GM23338 (cell line): ENCODE data around the gene RIT1. TPM values are rescaled to one million over a fixed set of nuclear protein-coding genes. Genes with fewer than 3 reads are reported as not detected.

Experiments
- ATAC-seq: fragments of 200-7000 bp; cut with Tn5 transposase; 3 replicates; pipeline ENCODE4 v1.9.1; 2020
- DNase-seq: peaks from one replicate; pipeline ENCODE4 v3.0.0-alpha.2; 2015; ENCODE audit warnings: low spot score
- H2AFZ ChIP-seq: fragments of 200-600 bp; sonication (generic); 2 replicates; pipeline ENCODE4 v1.8.0; 2016; ENCODE audit warnings: antibody characterized with exemption, mild to moderate bottlenecking, moderate library complexity
- H3F3A ChIP-seq: fragments of 200-600 bp; sonication (generic); replicated peaks from 2 replicates; pipeline ENCODE4 v1.8.0; 2017; ENCODE audit warnings: antibody characterized with exemption, mixed run types, low read depth
- H3K27ac ChIP-seq: fragments of 200-600 bp; sonication (generic); 2 replicates; pipeline ENCODE4 v1.6.1; 2016; ENCODE audit warnings: low read depth
- H3K27me3 ChIP-seq: fragments of 200-600 bp; sonication (generic); 2 replicates; pipeline ENCODE4 v1.8.0; 2016; ENCODE audit warnings: mild to moderate bottlenecking, mixed run types, moderate library complexity; ENCODE audit not compliant: insufficient read depth
- H3K36me3 ChIP-seq: fragments of 200-600 bp; sonication (generic); 2 replicates; pipeline ENCODE4 v1.8.0; 2016; ENCODE audit warnings: mild to moderate bottlenecking; ENCODE audit not compliant: insufficient read depth
- H3K4me1 ChIP-seq: fragments of 200-600 bp; sonication (generic); 2 replicates; pipeline ENCODE4 v1.8.0; 2016; ENCODE audit warnings: mild to moderate bottlenecking, moderate library complexity; ENCODE audit not compliant: insufficient read depth
- H3K4me2 ChIP-seq: fragments of 200-600 bp; sonication (generic); 2 replicates; pipeline ENCODE4 v1.7.1; 2017; ENCODE audit warnings: mixed run types
- H3K4me3 ChIP-seq: fragments of 200-600 bp; sonication (generic); 2 replicates; pipeline ENCODE4 v1.6.1; 2016; ENCODE audit warnings: mixed run types
- H3K79me2 ChIP-seq: fragments of 200-600 bp; sonication (generic); replicated peaks from 2 replicates; pipeline ENCODE4 v1.8.0; 2017; ENCODE audit warnings: mild to moderate bottlenecking; ENCODE audit not compliant: insufficient read depth
- H3K9me2 ChIP-seq: fragments of 200-600 bp; sonication (generic); 2 replicates; pipeline ENCODE4 v1.8.0; 2017; ENCODE audit not compliant: insufficient read depth
- H4K20me1 ChIP-seq: fragments of 200-600 bp; sonication (generic); replicated peaks from 2 replicates; pipeline ENCODE4 v1.8.0; 2017; ENCODE audit warnings: mild to moderate bottlenecking; ENCODE audit not compliant: insufficient read depth
- H3K27ac Mint-ChIP-seq: 2 replicates; pipeline ENCODE4 v1.8.0; 2020; ENCODE audit warnings: inconsistent platforms, mild to moderate bottlenecking, moderate library complexity, mixed read lengths
- H3K27me3 Mint-ChIP-seq: 3 replicates; pipeline ENCODE4 v1.8.0; 2022; ENCODE audit warnings: low read depth, mild to moderate bottlenecking, moderate library complexity, mixed read lengths, inconsistent platforms; ENCODE audit not compliant: insufficient read depth, poor library complexity
- H3K36me3 Mint-ChIP-seq: 3 replicates; pipeline ENCODE4 v1.8.0; 2021; ENCODE audit warnings: low read depth, mild to moderate bottlenecking, inconsistent platforms, moderate library complexity, mixed read lengths
- H3K4me1 Mint-ChIP-seq: 3 replicates; pipeline ENCODE4 v1.8.0; 2020; ENCODE audit warnings: mild to moderate bottlenecking, inconsistent platforms, mixed read lengths
- H3K4me3 Mint-ChIP-seq: 3 replicates; pipeline ENCODE4 v1.8.0; 2021; ENCODE audit warnings: moderate library complexity, mild to moderate bottlenecking, inconsistent platforms, mixed read lengths
- H3K9me3 Mint-ChIP-seq: 3 replicates; pipeline ENCODE4 v1.8.0; 2020; ENCODE audit warnings: moderate library complexity, mild to moderate bottlenecking, inconsistent platforms, mixed read lengths
- CREB1 ChIP-seq: fragments of 250-450 bp; sonication (Bioruptor Pico); IDR thresholded peaks from 2 replicates; pipeline ENCODE4 v1.5.0; 2020; ENCODE audit warnings: low read depth, mild to moderate bottlenecking, moderate library complexity
- EZH2 ChIP-seq: fragments of 200-600 bp; sonication (generic); IDR thresholded peaks from one replicate; pipeline ENCODE4 v1.8.0; 2017; ENCODE audit warnings: antibody characterized with exemption, mild to moderate bottlenecking, low read depth; ENCODE audit not compliant: unreplicated experiment
- EZH2phosphoT487 ChIP-seq: fragments of 200-600 bp; sonication (generic); IDR thresholded peaks from one replicate; pipeline ENCODE4 v1.8.1; 2018; ENCODE audit warnings: antibody characterized with exemption; ENCODE audit not compliant: unreplicated experiment
- JUNB ChIP-seq: IDR thresholded peaks from one replicate; pipeline ENCODE4 v1.6.1; 2016; ENCODE audit warnings: antibody characterized with exemption; ENCODE audit not compliant: unreplicated experiment
- NANOG ChIP-seq: IDR thresholded peaks from 2 replicates; pipeline ENCODE4 v1.6.1; 2016; ENCODE audit warnings: antibody characterized with exemption, borderline replicate concordance
- POLR2AphosphoS5 ChIP-seq: IDR thresholded peaks from 2 replicates; pipeline ENCODE4 v1.6.1; 2016; ENCODE audit warnings: antibody characterized with exemption, low read depth
- STAT1 ChIP-seq: IDR thresholded peaks from one replicate; pipeline ENCODE4 v1.6.1; 2016; ENCODE audit warnings: antibody characterized with exemption; ENCODE audit not compliant: unreplicated experiment
- ZNF114 ChIP-seq: fragments of 250-450 bp; sonication (Bioruptor Pico); IDR thresholded peaks from 2 replicates; pipeline ENCODE4 v1.5.0; 2020; ENCODE audit warnings: mild to moderate bottlenecking, moderate library complexity
- ZNF331 ChIP-seq: fragments of 250-450 bp; sonication (Bioruptor Pico); IDR thresholded peaks from 2 replicates; pipeline ENCODE4 v1.5.0; 2020; ENCODE audit warnings: low read depth, mild to moderate bottlenecking, moderate library complexity
- polyA plus RNA-seq: library from polyadenylated mRNA; unstranded; fragments of >200 nt; fragmentation: Nextera tagmentation; extraction: Ambion mirVana; gene quantifications from 2 replicates; pipeline ENCODE4 v1.2.1, GENCODE V29; 2016
- total RNA-seq: library from RNA; depleted of rRNA; stranded (reverse); fragments of >200 nt; shearing (Covaris generic); gene quantifications from 2 replicates; pipeline ENCODE4 v1.2.3, GENCODE V29; 2014
- TF ChIP-seq, protein P1 (sequence below): IDR thresholded peaks from one replicate; pipeline ENCODE4 v1.6.1; 2018; ENCODE audit warnings: antibody characterized with exemption; ENCODE audit not compliant: unreplicated experiment
- TF ChIP-seq, protein P2 (sequence below): IDR thresholded peaks from 2 replicates; pipeline ENCODE4 v1.6.1; 2016; ENCODE audit warnings: antibody characterized with exemption
- TF ChIP-seq, protein P3 (sequence below): fragments of 250-450 bp; sonication (Bioruptor Pico); IDR thresholded peaks from 2 replicates; pipeline ENCODE4 v1.5.0; 2020; ENCODE audit warnings: mild to moderate bottlenecking, moderate library complexity

Gene RIT1
- total and polyA plus RNA-seq, 2 experiments from 2014 or later: 21.5 to 24.4 TPM

DNA sequence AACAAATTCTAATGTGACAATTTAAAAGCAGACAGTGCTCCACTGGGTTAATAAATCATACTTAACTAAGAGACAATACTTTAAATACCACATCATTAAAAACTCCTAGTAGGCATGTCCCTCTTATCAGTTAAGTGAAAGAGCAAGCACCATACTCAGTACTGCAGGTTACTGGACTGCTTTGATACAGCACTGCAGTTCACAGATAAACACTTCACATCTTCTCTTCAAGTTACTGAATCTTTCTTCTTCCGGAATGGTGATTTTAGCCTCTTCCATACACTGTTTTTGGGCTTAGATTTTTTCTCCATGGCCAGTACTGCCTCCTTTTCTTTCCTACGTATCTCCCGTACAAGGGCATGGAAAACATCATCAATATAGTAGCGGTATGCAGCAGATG, 11.0 kb downstream of the RIT1 start:
- Mint-ChIP-seq H3K36me3 (peaks cover 71% of the 10 kb centered on the region), H3K27me3 (no peaks in the 10 kb centered on the region), H3K4me3 (no peak overlapping the region), H3K4me1 (no peaks in the 10 kb centered on the region), H3K27ac (no peak overlapping the region), H3K9me3 (no peaks in the 10 kb centered on the region)
- H3K36me3 ChIP-seq: peaks cover 47% of the 10 kb centered on the region
- H3K4me1 ChIP-seq: no peaks in the 10 kb centered on the region
- H3K27ac ChIP-seq: no peak overlapping the region
- H3F3A ChIP-seq: peaks cover 14% of the 10 kb centered on the region; the same call in 1 of the 2 replicates
- ATAC-seq (no peak), DNase-seq (no peak)
- H2AFZ ChIP-seq: no peak overlapping the region
- no peaks in the 10 kb centered on the region for H3K27me3 ChIP-seq
- H4K20me1 ChIP-seq: 0 out of 2 replicates have a peak, but pooled peaks cover 8% of the 10 kb centered on the region
- no peak overlapping the region for H3K4me2 ChIP-seq
- no peaks in the 10 kb centered on the region for H3K9me2 ChIP-seq
- TF ChIP-seq, protein P1, sequence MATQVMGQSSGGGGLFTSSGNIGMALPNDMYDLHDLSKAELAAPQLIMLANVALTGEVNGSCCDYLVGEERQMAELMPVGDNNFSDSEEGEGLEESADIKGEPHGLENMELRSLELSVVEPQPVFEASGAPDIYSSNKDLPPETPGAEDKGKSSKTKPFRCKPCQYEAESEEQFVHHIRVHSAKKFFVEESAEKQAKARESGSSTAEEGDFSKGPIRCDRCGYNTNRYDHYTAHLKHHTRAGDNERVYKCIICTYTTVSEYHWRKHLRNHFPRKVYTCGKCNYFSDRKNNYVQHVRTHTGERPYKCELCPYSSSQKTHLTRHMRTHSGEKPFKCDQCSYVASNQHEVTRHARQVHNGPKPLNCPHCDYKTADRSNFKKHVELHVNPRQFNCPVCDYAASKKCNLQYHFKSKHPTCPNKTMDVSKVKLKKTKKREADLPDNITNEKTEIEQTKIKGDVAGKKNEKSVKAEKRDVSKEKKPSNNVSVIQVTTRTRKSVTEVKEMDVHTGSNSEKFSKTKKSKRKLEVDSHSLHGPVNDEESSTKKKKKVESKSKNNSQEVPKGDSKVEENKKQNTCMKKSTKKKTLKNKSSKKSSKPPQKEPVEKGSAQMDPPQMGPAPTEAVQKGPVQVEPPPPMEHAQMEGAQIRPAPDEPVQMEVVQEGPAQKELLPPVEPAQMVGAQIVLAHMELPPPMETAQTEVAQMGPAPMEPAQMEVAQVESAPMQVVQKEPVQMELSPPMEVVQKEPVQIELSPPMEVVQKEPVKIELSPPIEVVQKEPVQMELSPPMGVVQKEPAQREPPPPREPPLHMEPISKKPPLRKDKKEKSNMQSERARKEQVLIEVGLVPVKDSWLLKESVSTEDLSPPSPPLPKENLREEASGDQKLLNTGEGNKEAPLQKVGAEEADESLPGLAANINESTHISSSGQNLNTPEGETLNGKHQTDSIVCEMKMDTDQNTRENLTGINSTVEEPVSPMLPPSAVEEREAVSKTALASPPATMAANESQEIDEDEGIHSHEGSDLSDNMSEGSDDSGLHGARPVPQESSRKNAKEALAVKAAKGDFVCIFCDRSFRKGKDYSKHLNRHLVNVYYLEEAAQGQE: no peak
- no peak for TF ChIP-seq CREB1 (CRISPR knock-in tag)
- no peak for TF ChIP-seq JUNB
- TF ChIP-seq EZH2phosphoT487: no peak
- TF ChIP-seq STAT1: no peak
- TF ChIP-seq, protein P2, sequence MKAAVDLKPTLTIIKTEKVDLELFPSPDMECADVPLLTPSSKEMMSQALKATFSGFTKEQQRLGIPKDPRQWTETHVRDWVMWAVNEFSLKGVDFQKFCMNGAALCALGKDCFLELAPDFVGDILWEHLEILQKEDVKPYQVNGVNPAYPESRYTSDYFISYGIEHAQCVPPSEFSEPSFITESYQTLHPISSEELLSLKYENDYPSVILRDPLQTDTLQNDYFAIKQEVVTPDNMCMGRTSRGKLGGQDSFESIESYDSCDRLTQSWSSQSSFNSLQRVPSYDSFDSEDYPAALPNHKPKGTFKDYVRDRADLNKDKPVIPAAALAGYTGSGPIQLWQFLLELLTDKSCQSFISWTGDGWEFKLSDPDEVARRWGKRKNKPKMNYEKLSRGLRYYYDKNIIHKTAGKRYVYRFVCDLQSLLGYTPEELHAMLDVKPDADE: no peak
- no peak overlapping the region for H3K4me3 ChIP-seq
- no peaks in the 10 kb centered on the region for H3K79me2 ChIP-seq

- no peaks in the 10 kb centered on the region for H3K79me2 ChIP-seq
- H2AFZ ChIP-seq: no peak overlapping the region
- H3K4me1 Mint-ChIP-seq: no peaks in the 10 kb centered on the region
- DNase-seq (no peak), ATAC-seq (no peak)
- H3K4me3 ChIP-seq: no peak overlapping the region
- H3K27ac ChIP-seq: no peak overlapping the region
- no peaks in the 10 kb centered on the region for H3K4me1 ChIP-seq
- H3K27me3 Mint-ChIP-seq: no peaks in the 10 kb centered on the region
- H3K9me2 ChIP-seq: no peaks in the 10 kb centered on the region
- H3K4me2 ChIP-seq: no peak overlapping the region
- no peak overlapping the region for H3K4me3 Mint-ChIP-seq
- no peaks in the 10 kb centered on the region for H3K27me3 ChIP-seq
- H3K36me3 Mint-ChIP-seq: peaks cover 66% of the 10 kb centered on the region
- peaks cover 14% of the 10 kb centered on the region; the same call in 1 of the 2 replicates for H3F3A ChIP-seq
- peaks cover 42% of the 10 kb centered on the region for H3K36me3 ChIP-seq
- no peak overlapping the region for H3K27ac Mint-ChIP-seq
- no peaks in the 10 kb centered on the region for H3K9me3 Mint-ChIP-seq
- 0 out of 2 replicates have a peak, but pooled peaks cover 7% of the 10 kb centered on the region for H4K20me1 ChIP-seq
- TF ChIP-seq POLR2AphosphoS5: no peak
- no peak for TF ChIP-seq NANOG
- no peak for TF ChIP-seq ZNF331 (CRISPR knock-in tag)
- TF ChIP-seq, protein P3, sequence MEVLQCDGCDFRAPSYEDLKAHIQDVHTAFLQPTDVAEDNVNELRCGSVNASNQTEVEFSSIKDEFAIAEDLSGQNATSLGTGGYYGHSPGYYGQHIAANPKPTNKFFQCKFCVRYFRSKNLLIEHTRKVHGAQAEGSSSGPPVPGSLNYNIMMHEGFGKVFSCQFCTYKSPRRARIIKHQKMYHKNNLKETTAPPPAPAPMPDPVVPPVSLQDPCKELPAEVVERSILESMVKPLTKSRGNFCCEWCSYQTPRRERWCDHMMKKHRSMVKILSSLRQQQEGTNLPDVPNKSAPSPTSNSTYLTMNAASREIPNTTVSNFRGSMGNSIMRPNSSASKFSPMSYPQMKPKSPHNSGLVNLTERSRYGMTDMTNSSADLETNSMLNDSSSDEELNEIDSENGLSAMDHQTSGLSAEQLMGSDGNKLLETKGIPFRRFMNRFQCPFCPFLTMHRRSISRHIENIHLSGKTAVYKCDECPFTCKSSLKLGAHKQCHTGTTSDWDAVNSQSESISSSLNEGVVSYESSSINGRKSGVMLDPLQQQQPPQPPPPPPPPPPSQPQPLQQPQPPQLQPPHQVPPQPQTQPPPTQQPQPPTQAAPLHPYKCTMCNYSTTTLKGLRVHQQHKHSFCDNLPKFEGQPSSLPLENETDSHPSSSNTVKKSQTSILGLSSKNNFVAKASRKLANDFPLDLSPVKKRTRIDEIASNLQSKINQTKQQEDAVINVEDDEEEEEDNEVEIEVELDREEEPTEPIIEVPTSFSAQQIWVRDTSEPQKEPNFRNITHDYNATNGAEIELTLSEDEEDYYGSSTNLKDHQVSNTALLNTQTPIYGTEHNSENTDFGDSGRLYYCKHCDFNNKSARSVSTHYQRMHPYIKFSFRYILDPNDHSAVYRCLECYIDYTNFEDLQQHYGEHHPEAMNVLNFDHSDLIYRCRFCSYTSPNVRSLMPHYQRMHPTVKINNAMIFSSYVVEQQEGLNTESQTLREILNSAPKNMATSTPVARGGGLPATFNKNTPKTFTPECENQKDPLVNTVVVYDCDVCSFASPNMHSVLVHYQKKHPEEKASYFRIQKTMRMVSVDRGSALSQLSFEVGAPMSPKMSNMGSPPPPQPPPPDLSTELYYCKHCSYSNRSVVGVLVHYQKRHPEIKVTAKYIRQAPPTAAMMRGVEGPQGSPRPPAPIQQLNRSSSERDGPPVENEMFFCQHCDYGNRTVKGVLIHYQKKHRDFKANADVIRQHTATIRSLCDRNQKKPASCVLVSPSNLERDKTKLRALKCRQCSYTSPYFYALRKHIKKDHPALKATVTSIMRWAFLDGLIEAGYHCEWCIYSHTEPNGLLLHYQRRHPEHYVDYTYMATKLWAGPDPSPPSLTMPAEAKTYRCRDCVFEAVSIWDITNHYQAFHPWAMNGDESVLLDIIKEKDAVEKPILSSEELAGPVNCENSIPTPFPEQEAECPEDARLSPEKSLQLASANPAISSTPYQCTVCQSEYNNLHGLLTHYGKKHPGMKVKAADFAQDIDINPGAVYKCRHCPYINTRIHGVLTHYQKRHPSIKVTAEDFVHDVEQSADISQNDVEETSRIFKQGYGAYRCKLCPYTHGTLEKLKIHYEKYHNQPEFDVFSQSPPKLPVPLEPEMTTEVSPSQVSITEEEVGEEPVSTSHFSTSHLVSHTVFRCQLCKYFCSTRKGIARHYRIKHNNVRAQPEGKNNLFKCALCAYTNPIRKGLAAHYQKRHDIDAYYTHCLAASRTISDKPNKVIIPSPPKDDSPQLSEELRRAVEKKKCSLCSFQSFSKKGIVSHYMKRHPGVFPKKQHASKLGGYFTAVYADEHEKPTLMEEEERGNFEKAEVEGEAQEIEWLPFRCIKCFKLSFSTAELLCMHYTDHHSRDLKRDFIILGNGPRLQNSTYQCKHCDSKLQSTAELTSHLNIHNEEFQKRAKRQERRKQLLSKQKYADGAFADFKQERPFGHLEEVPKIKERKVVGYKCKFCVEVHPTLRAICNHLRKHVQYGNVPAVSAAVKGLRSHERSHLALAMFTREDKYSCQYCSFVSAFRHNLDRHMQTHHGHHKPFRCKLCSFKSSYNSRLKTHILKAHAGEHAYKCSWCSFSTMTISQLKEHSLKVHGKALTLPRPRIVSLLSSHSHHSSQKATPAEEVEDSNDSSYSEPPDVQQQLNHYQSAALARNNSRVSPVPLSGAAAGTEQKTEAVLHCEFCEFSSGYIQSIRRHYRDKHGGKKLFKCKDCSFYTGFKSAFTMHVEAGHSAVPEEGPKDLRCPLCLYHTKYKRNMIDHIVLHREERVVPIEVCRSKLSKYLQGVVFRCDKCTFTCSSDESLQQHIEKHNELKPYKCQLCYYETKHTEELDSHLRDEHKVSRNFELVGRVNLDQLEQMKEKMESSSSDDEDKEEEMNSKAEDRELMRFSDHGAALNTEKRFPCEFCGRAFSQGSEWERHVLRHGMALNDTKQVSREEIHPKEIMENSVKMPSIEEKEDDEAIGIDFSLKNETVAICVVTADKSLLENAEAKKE: no peak
- no peak for TF ChIP-seq ZNF114 (CRISPR knock-in tag)
- no peak for TF ChIP-seq EZH2phosphoT487
- TF ChIP-seq CREB1 (CRISPR knock-in tag): no peak
- no peak for TF ChIP-seq EZH2
Measured at GRCh38 chr1:155899683-155900082, 11.5 kb downstream of the RIT1 start.
